DLD1 (cell line): Measurements from ENCODE around the gene ZNF532.

Source experiments
- in situ Hi-C: cut with HindIII; loops from 2 replicates; pipeline ENCODE4 v1.10.0; 2017; ENCODE audit warnings: low sequenced_read_pairs

ZNF532 gene

DNA sequence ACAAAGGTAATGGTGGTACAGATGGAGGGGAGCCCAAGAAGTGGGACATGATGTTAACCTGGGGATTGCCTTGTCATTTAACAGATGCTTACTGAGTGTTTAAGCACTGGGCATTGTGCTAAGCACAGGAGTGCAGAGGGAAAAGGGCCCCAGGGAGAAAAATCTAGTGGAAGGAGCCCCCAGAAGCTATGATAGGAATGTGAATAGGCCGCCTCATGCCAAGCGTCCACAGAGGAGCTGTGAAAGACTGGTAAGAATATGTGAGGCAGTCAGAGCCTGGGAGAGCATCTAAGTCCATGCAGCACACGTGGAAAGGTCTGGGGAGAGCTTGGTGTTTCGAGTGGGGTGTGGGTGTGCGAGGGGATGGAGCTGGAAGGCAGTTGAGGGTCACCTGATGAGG, 5.5 kb downstream of the ZNF532 start:
- in situ Hi-C loops: no loop called here

DNA sequence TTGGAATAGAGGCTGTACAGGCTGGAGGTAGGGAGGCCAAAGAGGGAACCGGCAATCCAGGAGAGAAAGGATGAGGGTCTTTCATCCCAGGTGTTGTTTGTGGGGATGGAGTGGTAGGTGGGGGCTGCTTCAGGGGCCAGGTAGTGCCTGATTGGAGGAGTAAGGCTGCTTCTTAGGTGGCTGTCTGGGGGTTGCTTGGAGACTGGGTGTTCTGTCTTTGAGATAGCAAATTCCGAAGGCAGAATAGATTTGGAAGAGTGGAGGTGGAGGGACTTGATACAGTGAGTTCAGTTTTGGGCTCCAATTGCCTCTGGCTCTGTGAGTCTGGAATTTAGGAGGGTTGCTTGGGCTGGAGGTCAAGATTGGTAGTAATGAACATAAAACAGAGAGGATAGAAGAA, 5.9 kb downstream of the ZNF532 start:
- in situ Hi-C loops: no loop called here

DNA sequence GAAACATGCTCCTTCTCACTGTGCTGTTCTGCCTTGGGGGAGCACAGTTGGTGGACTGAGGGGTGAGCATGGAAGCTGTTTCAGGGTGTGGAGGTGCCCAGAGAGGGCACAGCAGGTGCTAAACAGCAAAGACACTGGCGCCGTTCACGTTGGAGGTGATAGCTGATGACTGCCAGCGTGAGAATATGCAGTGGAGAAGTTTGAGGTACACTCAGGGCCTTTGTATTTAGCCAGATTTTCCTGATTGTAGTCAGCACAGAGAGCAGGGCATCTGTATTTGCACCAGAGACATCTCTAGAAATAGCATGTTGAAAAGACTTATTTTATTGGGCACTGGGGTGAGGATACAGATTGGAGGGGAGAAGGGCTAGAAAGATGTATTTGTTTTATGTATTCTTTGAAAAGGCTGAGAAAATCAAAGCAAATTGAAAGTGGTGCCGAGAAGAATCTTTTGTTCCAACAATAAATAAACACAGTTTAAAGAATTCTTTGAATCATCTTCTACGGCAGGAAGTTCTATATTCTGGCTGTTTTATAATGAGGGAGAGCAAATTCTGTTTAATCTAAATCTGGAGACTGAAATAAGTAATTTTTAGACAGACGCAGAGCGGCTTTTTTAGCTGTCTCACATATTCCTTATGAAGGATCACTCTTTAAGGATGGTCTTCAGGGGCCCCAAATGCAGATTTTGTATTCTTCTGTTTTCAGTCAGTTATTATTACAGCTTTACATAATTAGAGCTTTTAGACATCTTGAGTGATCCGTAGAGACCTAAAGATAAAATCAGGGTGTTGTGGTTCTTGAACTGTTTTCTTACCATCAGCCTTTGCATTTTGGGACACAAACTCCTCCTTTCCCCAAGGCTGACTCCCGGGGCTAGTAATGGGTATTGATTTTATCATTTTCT, 7.1 kb downstream of the ZNF532 start:
- in situ Hi-C loops: no loop called here

DNA sequence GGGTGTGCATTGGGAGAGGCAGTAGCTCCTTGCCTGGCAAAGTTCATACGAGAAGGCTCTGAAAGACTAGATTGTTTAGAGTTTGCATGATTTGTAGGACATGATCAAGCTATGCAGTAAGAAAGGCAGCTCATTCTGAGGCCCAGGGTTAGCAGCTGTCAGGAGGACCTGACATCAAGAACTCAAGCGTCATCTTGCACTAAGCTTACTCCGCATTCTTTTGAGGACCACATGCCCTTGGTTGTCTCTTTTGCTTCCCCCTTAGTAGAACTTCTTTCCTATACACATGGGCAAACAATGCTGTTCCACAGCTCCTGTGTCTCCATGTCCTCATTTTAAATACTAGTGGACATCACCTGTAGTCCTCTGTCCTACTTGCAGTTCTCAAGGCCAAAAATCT, 14.0 kb downstream of the ZNF532 start:
- in situ Hi-C loops: no loop called here

DNA sequence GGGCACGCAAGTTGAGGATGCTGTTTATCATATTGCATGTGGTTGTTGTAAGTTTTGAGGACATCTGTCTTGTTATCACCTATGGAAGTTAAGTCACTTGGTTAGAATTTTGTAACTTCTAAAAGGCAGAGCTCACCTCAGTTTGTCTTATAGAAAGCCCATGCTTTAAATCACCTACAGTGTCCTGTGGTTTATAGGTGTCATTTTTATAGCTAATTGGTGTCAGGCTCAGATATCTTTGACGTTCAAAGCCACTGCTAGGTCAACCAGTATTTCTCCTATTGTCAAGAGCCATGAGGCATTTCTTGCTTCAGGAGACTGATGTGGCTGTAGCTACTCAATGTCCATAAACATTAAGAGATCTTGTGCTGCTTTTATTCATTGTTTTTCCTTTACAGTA, 16.8 kb downstream of the ZNF532 start:
- in situ Hi-C loops: no loop called here

DNA sequence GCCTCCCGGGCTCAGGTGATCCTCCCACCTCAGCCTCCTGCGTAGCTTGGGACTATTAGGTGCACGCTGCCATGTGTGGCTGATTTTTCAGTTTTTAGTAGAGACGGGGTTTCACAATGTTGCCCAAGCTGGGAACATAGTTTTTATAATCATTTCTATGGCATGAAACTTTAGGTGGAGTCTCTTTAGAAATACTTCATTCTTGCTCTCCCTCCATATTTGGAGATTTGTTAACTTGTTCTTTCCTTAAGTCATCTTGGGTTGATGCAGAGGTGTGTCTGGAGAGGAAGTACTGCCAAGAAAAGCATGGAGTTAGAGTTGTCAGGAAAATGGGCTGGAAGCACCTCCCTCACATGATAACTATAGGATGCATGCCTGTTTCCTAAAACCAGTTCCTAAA, 17.4 kb downstream of the ZNF532 start:
- in situ Hi-C loops: no loop called here

DNA sequence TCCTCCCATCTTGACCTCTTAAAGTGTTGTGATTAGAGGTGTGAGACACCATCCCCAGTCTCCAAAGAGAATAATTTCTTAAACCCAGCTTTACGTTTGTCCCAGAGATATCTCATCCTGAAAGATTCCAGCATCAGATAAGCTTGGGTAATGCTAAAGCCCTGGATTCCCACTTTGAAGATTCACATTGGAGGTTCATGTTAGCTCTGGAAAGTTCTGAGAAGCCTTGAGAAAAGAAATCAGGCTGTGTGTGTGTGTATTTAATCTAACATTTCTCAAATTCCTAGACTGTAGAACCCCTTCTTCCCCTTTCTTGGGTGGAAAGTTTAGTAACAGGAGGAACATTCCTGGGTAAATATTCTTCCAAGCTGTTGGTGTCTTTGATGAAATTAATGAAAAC, 18.0 kb downstream of the ZNF532 start:
- in situ Hi-C loops: no loop called here

DNA sequence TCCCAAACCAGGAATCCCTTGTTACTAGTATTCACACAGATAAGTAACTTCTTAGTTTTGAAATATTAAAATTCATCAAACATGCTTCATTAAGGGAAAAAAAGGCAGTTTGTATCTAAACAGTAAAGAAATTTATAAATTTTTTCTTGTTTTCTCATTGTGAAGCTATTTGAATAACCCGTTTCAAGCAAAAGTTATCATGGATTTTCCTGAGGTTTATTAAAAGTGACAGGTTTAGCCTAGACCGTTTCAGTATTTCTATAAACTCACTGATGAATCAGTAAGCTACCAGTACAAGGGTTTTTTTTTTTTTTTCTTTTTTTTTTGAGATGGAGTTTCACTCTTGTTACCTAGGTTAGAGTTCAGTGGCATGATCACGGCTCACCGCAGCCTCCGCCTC, 20.0 kb downstream of the ZNF532 start:
- in situ Hi-C loops: no loop called here

DNA sequence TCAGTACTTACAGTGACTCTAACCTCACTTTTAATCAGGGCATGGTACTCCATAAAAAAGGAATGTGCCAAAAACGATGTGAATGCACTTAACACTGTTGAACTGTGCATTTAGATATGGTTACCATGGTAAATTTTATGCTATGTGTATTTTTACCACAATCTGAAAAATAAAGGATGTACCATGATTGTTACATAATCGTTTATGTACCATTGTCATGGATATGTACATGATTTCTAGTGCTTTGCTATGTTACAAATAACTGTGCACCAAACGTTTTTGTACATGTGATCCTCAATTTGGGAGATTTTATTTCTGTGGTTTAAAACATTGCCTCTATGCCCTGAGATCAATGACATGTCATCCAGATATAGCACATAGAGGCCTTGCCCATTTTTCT, 21.8 kb downstream of the ZNF532 start:
- in situ Hi-C loops: no loop called here

DNA sequence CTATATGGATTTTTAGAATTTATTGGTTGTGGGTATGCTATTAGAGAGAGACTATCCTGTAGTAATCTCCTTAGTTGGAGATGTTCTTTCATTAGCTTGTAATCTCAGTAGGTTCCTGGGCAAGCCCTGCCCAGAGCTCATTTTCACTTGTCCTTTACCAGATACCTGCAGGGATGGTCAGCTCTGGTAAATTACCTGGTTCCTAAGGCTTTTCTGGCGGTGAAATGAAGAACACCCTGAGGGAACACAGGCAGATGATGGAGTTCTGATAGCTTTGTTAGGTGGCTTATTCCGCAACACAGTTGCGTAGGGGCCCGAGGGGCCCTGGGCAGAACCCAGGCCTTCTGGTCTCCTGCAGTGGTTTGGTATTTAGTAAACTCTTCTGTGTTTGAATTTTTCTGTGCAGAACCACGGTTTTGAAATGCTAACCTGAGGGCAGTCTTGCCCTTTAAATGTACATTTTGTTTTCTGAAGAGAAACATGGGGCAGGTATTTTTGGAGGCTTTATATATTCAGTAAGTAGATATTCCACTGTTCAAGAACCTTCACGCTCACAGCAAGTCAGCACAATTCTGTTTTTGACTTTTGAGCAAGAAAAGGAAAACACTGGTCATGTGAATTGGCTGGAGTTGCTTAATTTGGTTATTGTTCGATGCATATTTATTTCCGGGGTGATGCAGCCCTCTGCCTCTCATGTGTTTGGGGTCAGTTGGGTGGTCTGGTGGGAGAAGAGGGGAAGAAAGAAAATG, 22.4 kb downstream of the ZNF532 start:
- in situ Hi-C loops: no loop called here

DNA sequence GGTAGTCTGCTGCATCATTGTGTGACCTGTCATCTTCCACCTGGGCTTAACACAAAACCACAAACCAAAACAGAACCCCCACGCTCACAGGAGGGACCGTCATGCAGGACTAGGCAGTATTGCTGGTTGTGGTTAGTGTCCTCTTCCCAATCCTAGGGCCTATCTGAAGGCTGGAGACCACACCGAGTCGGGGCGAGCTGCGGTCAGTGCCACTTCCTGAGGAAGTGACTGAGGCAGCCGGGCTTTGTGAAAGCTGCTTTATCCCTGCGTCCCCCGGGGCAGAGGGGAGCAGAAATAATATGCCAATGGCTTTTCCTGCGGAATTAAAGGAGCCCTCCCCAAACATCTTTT, 22.9 kb downstream of the ZNF532 start:
- in situ Hi-C loops: no loop called here

DNA sequence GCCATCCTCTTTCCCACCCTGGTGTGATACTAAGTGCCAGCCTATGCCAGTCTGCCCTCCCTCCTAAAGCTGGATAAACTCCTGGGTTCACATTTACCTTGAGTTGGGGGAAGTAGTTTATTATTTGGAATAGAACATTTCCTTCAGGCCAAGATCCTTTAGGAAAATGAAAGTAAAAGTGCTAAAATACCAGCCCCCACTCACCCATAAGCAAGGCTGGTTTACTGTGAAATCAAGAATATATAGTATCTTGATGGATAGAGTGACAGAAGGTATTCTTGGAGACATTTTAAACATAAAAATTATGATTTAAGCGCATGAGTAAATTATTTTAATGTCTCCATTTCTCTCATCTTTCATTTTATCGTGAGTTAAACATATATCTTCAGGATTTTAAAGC, 27.1 kb downstream of the ZNF532 start:
- in situ Hi-C loops: no loop called here

DNA sequence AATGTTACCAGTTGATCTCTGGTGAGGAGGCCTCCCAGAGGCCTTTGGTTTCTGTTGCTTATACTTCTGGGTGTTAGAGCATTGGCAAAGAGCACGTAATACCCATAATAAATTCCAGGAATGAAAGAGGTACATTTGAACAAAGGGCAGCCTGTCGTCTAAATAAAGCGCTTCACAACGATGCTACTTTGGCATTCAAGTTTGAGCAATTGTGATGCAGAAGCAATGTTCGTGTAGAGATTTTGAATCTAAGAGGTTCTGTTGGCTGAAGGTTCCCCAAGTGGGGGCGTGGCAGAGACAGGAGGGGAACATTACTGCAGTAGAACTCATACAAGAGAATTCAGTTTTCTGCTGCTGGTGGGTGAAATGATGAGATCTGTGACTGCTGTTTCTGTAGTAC, 27.8 kb downstream of the ZNF532 start:
- in situ Hi-C loops: no loop called here

DNA sequence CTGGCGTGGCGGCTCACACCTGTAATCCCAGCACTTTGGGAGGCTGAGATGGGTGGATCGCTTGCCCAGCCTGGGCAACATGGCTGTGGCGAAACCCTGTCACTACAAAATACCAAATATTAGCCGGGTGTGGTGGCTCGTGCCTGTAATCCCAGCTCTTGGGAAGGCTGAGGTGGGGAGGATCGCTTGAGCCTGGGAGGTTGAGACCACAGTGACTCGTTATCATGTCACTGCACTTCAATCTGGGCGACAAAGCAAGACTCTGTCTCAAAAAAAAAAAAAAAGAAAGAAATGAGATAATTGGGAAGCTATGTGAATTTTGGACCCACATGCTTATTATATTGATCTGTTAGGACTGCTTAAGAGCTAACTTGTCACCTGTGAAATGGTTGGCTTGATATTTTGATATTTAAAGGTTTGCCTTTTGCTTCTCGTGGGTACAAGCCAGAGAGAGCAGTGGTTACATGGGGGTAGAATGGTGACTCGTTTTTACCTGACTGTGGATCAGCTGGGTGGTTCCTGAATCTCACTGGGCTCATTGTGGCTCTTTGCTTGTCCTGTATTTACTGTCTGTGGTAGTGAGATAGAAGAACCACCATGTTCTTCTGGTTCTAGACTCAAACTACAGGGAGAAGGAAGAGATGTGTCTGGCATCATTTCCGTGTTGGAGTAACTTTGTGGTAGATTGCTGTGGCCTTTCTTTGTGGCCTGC, 28.9 kb downstream of the ZNF532 start:
- in situ Hi-C loops: no loop called here

DNA sequence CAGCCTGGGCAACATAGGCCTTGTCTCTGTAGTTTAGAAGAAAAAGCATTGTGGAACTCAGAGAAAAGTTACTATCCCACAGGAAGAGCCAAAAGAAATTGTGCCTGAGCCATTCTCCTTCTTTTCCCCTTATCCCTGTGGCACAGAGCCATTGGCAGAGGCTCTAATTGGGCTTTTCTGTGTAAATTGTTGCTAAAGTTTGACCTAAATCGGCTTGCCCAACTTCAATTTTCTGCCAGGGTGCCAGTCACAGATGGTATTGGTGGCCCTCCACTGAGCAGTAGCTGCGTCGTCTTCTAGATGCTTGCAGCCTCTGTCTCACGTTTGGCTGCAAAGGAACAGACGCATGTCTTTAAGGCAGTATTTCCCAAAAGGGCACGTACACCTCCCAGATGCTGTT, 30.3 kb downstream of the ZNF532 start:
- in situ Hi-C loops: no loop called here

DNA sequence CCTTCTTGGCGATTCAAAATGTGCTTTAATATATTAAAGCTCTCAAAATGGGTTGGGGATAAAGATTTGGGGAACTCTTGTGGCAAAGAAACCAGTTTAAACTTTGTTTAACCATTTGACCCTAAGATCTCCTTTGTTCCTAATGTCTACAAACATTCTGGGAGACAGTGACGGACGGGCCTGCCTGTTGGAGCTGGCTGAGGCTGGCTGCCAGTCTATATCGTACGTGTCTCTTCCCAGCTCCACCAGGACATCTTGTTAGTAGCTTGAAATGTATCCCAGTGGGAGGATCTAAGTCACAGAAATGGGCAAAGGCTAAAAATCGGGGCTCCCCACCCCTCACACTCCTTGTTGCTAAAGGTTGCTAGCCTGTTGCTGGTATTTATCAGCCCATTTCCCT, 30.7 kb downstream of the ZNF532 start:
- in situ Hi-C loops: no loop called here

DNA sequence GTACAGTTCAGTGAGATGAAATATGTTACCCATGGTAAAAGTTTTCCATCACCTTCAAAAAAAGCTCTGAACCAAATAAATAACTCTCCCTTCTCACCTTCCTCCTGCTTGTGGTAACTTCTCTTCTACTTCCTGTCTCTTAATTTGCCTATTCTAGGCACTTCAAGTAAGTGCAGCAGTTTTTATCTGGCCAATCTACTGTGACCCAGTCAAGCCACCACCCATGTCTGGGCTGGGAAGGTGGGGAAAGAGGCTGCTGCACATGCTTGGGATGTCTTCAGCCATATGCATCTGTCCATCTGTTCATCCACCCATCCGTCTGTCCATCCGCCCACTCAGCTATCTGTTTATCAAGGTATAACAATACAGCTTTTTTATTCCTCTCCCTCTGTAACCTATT, 31.6 kb downstream of the ZNF532 start:
- in situ Hi-C loops: no loop called here

DNA sequence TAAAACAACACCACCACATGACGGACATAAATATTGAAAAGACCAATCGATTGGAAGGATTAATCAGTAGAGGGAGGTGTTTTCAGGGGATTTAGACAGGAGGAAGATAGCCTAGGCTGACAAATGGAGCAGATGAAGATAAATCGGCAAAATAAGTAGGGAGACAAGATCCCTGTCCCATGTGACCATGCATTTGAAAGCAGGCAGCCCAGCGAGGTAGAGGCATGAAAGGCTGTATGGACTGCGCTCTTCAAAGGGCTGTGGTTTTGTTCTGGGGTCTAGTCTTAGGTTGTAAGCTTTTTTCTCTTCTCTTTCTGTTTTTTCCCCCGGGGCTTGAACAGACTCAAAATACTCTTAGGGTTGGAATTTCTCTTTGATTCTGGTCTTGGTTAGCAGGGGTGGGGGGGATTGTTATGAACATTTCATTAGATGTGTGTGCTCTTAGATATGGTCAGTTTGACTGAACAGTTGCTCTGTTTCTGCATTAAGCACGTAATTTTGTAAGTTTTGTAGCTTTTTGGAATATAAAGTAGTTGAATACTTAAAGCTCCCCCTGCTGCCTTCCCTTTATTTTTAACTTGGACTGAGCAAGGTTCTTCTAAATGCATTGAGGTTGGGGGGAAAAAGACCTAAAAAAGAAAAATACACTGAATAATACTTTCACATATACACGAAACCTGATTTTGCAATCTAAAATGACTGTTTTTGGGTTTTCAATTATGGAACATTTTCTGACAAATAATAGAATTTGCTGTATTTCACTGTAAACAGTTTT, 32.2 kb downstream of the ZNF532 start:
- in situ Hi-C loops: no loop called here

DNA sequence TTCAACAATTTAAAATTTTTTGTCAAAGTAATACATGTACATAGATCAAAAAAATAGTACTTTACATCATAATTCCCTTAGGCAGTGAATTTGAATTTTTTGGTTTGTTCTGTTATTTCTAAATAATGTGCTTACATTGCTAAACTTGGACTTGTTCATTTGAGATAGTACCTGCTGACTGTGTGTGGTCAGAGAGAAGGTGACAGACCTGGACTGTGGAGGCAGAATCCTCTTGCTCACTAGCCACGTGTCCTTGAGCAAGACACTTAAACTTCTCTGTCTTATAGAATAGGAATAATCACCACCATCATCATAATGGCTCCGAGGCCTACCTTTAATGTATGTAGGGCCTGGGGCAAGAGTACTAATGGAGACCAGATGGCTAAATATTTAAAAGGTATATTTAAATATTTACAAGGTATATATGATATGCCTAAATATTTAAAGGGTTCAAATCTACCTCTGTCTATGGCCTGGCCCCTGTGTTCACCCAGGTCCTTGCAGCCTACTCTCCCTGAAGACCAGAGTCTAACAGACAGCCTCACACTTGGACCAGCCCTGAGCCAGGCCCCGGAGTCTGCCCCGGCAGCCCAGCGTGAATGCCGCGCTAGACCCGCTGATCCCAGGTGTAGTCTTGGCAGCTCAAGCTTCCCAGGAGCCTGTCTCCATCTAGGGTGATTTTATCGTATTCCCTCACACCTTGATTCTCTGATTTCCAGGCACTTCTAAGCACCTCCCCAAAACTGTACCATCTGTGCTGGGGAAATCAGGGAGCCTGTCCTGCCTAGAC, 33.5 kb downstream of the ZNF532 start:
- in situ Hi-C loops: no loop called here

DNA sequence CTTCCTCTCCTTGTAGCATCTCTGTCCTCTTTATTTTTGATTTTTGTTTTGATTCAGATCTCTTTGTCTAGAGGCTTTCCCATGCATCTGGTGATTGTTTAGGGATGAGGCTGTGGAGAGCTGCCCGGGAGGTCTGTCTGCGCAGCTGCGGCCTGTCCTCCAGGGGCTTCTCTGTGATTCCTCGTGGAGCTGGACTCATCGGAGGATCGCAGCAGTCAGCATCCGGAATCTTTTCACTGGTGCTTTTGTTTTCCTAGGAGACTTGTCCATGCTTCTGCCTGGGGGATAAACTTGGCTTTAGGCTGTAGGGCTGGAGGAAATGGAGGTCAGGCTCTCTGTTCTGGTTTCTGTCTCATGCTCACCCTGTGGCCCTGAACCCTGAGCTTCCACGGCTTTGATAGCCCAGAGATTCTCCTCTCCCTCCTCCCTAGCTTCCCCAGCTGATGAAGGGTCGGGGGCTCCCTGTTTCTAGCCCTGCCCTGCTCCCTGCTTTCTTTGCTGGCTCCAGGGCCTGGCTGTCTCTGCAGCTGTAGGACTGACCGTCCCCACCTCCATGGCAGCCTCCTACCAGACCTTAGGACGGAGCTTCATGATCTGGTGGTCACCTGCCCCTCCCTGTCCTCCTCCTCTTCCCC, 35.5 kb downstream of the ZNF532 start:
- in situ Hi-C loops: no loop called here
